ENCODE data around the gene SH2D6.
"Not testable (repeated sequence)": the region's sequence is repeated elsewhere in the genome, so short reads cannot be mapped to it uniquely, and the experiment has no call there.

The SH2D6 gene

GRCh38 chr2:85418132-85419008 is at the start of gene SH2D6:
SH2D6 (plus strand) TSS chr2:85418714; CDS start chr2:85429466, 10,752 bp downstream.
- DNase-seq: peak; percentile 94

- DNase-seq: no peak
These were observed 49.6 kb upstream of the SH2D6 start for GRCh38 chr2:85368921-85369320.

- no peak for DNase-seq
These were observed 49.0 kb upstream of the SH2D6 start for GRCh38 chr2:85369500-85369899.

- DNase-seq: no peak
These were observed 47.5 kb upstream of the SH2D6 start for GRCh38 chr2:85371045-85371444.

GRCh38 chr2:85376291-85377065 is 42.0 kb upstream of the SH2D6 start:
- DNase-seq: no peak

GRCh38 chr2:85377083-85377482 is 41.4 kb upstream of the SH2D6 start:
- DNase-seq: no peak

- no peak for DNase-seq
These were observed 40.3 kb upstream of the SH2D6 start for GRCh38 chr2:85378257-85378656.

GRCh38 chr2:85380048-85380447 is 38.5 kb upstream of the SH2D6 start:
- DNase-seq: no peak

GRCh38 chr2:85383151-85383550 is 35.4 kb upstream of the SH2D6 start:
- DNase-seq: not testable (repeated sequence)

GRCh38 chr2:85383850-85384249 is 34.7 kb upstream of the SH2D6 start:
- DNase-seq: no peak

- DNase-seq: no peak
These were observed 32.8 kb upstream of the SH2D6 start for GRCh38 chr2:85385746-85386145.

- no peak for DNase-seq
These were observed 30.8 kb upstream of the SH2D6 start for GRCh38 chr2:85387754-85388153.

- no peak for DNase-seq
These were observed 29.5 kb upstream of the SH2D6 start for GRCh38 chr2:85388878-85389538.

GRCh38 chr2:85390941-85391669 is 27.4 kb upstream of the SH2D6 start:
- DNase-seq: peak; percentile 85

GRCh38 chr2:85393836-85394235 is 24.7 kb upstream of the SH2D6 start:
- no peak for DNase-seq

GRCh38 chr2:85394261-85394681 is 24.2 kb upstream of the SH2D6 start:
- DNase-seq: no peak

GRCh38 chr2:85394976-85395375 is 23.5 kb upstream of the SH2D6 start:
- DNase-seq: no peak

GRCh38 chr2:85395912-85396475 is 22.5 kb upstream of the SH2D6 start:
- DNase-seq: no peak

- no peak for DNase-seq
These were observed 21.7 kb upstream of the SH2D6 start for GRCh38 chr2:85396531-85397470.

- no peak for DNase-seq
These were observed 20.6 kb upstream of the SH2D6 start for GRCh38 chr2:85397925-85398331.

Data from hematopoietic multipotent progenitor cell treated with erythropoietin and hydrocortisone succinate and interleukin-3 and kit ligand, for 6 days (in vitro differentiated cells).